Stimulated activated CD8-positive, alpha-beta memory T cell treated with anti-CD3 and anti-CD28 coated beads, Interleukin-4, amount 100 ng/mL, for 4 hours (primary cell): ENCODE data around the gene ERCC8.
"Not testable (repeated sequence)": the region's sequence is repeated elsewhere in the genome, so short reads cannot be mapped to it uniquely, and the experiment has no call there.

ENCODE experiments used
- DNase-seq, 2 donors: peaks; one replicate each; pipeline ENCODE4 v3.0.0-alpha.2; 2020; ENCODE audit warnings: low read depth in 2 of 2, low spot score in 1 of 2

Gene ERCC8, protein sequence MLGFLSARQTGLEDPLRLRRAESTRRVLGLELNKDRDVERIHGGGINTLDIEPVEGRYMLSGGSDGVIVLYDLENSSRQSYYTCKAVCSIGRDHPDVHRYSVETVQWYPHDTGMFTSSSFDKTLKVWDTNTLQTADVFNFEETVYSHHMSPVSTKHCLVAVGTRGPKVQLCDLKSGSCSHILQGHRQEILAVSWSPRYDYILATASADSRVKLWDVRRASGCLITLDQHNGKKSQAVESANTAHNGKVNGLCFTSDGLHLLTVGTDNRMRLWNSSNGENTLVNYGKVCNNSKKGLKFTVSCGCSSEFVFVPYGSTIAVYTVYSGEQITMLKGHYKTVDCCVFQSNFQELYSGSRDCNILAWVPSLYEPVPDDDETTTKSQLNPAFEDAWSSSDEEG

GRCh38 chr5:60944904-60945812 lies at the start of gene ERCC8, which contains the start of gene NDUFAF2:
Gene ERCC8, minus strand, starts transcription at chr5:60945070. Its CDS starts 62 bp downstream, at chr5:60945008.
Gene NDUFAF2, plus strand, starts transcription at chr5:60945205. Its CDS starts 51 bp downstream, at chr5:60945256.
- peak; percentile 76 to 78 for DNase-seq

DNA sequence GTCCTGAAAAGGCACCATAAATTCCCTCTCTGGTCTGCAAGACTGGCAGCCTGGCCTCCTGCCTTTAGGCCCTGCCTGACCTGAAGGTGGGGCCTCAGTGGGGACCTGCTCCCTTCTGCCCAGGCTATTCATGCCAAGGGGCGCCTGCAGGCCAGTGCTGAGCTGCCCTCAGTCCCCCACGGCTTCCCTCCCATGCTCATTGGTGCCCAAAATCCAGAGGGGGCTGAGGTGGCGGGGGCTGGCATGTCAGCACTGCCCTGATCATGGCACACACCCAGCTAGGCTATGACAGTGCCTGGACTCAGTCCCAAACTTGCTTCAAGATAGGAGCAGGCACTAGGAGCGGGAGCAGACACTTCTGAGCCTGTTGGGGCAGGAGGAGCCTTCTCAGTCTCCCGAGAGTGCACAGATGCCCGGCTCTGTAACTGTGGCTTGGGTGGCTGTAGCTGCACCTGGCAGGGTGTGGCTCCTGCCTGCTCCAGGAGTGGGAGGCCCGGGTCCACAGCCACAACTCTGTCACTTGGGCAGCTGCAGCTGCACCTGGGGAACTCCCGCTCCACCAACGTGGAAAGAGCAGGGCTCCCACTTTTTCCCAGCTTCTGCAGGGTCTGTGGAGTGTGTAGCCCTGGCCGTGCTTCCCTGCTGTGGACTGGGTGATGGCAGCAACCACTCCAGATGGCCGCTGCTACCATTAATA lies 49.2 kb upstream of the ERCC8 start:
- DNase-seq: no peak

GRCh38 chr5:60993425-60993824 lies 48.6 kb upstream of the ERCC8 start:
- DNase-seq: no peak

DNA sequence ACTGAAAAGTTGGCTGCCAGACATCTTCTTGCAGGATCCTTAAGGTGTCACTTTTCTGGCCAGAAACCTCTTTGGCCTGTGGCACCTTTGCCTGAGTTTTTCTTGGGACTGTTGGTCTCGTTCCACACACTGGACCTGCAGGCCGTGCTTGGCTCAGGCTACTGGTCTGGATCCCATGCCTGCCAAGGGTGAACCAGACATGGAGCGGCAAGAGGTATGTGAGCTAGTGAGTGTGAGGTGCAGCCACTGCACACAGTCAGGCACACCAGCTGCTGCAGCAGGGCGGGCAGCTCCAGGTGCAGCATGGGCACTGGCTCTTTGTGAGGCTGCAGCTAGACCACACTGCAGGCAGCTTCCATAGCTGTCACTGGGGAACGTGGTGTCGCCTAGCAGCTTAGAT lies 48.0 kb upstream of the ERCC8 start:
- no peak for DNase-seq

DNA sequence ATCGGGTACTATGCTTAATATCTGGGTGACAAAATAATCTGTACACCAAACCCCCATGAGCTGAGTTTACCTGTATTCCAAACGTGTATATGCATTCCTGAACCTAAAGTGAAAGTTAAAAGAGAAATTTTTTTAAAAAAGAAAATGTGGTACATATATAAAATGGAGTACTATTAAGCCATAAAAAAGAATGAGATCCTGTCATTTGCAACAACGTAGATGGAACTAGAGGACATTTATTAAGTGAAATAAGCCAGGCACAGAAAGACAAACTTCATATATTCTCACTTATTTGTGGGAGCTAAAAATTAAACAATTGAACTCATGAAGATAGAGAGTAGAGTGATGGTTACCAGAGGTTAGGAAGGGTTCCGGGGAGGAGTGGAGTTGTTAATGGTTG lies 44.9 kb upstream of the ERCC8 start:
- DNase-seq: no peak

- not testable (repeated sequence) for DNase-seq
Measured at GRCh38 chr5:60982127-60982526, 37.3 kb upstream of the ERCC8 start.

DNA sequence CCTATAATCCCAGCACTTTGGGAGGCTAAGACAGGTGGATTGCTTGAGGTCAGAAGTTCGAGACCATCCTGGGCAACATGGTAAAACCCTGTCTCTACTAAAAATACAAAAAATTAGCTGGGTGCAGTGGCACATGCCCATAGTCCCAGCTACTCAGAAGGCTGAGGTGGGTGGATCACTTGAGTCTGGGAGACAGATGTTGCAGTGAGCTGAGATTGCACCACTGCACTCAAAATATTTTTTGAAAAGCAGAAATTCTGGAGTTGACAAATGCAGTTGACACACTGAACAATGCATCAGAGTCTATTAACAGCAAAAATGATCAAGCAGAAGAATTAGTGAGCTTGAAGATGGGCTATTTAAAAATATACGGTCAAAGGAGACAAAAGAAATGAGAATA lies 35.6 kb upstream of the ERCC8 start:
- no peak for DNase-seq

DNA sequence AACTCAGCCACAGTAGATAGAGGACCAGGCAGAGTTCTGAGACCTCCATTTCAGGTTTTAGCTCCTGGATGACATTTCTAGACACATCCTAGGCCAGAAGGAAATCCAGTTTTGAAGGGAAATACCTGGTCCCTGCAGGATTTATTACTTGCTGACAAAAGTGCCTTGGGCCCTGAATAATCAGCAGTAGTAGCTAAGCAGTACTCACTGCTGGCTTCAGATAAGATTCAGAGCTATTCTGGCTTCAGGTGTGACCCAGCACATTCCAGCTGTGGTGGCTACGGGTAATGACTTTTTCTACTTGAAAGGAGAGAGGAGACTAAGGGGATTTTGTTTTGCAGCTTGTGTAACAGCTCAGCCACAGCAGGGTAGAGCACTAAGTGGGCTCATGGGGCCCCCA lies 34.1 kb upstream of the ERCC8 start:
- no peak for DNase-seq

DNA sequence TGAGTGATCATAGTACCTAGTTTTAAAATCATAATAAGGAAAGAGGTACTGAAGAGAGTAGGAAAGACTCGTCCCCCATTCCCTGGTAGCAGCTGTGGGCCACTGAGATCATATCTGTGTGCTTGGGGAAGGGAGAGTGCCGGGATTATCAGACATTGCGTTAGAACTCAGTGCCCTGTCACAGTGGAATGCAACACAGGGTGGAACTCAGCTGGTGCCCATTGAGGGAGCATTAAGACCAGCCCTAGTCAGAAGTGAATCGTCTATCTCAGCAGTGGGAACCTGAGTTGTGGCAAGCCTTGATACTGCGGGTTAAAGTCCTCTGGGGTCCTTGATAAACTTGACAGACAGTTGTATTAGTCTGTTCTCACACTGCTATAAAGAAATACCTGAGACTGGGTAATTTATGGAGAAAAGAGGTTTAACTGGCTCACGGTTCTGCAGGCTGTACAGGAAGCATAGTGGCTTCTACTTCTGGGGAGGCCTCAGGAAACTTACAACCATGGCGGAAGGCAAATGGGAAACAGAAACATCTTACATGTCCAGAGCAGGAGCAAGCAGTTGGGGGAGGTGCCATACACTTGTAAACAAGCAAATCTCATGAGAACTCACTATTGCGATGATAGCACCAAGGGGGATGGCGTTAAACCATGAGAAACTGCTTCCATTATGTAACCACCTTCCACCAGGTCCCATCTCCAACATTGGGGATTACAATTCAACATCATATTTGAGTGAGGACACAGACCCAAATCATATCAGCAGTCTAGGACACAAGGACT lies 33.3 kb upstream of the ERCC8 start:
- DNase-seq: no peak

- peak in 1 of 2 donors; percentile 14 for DNase-seq
Measured at GRCh38 chr5:60972231-60972630, 27.4 kb upstream of the ERCC8 start.

DNA sequence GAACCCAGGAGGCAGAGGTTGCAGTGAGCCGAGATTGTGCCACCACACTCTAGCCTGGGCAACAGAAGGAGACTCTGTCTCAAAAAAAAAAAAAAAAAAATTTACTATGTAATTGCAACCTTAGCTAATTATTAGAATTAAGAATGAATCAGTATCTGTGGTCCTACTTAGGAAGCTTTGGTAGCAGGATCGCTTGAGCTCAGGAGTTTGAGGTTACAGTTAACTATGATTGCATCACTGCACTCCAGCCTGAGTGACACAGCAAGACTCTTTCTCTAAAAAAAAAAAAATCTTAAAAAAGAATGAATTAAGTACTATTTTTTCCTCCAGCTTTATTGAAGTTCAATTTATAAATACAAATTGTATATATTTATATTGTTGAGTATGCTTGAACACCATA lies 16.8 kb upstream of the ERCC8 start:
- DNase-seq: no peak

DNA sequence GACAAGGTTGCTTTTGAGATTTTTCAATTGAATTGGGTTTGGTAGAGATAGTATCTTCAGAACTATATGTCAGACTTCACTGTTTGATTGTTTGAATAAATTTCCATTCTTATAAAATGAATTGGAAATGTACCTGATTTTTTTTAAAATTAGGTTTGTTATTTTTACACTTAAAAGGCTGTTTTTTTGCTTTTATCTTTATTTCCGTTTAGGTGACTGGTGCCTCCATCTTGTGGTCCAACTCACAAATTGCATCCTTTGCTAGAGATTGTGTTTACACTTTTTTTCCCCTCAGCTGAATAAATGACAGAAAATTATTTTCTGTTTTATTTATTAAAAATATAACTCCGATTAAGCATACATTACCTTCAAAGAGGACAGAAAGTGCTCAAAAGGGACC lies 15.7 kb upstream of the ERCC8 start:
- no peak for DNase-seq

DNA sequence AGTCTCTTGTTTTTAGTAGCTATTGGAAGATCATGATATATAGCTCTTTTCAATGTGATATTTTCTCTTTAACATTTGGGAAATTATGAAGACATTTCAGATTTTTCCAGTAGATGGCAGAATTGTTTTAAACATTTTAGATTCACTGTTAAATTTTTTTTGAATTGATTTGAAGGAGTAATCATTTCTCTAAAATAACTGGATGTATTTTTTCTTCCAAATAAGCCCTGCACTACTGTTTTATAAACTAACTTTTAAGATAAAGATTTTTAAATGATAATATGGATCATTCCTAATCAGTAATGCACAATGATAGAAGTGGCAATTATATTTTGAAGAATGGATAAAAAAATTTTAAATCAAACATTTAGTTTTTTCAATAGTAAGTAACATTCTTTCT lies 14.3 kb upstream of the ERCC8 start:
- no peak for DNase-seq

DNA sequence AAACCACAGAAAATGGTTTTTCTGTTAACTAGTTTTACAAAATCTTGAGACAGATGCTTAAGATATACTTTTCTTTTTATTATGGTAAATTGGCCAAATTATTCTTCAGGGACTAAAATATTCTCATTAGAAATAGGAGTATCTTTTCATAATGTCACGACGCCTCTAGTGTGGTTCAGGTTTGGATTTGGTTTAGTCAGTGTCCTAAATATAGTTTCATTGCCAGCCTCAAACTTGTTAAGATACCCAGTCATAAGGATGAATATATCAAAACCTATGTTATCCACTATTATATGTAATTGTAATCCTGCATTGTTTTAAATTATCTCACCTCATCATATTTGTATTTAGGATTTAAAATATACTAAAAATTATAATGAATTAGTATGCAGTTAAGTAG lies 13.8 kb upstream of the ERCC8 start:
- no peak for DNase-seq

GRCh38 chr5:60958088-60958487 lies 13.2 kb upstream of the ERCC8 start:
- DNase-seq: no peak

GRCh38 chr5:60955239-60955638 lies 10.4 kb upstream of the ERCC8 start:
- no peak for DNase-seq

GRCh38 chr5:60948738-60949137 lies 3.9 kb upstream of the ERCC8 start:
- no peak for DNase-seq

GRCh38 chr5:60945813-60946187 lies 930 bp upstream of the ERCC8 start:
- DNase-seq: no peak

- DNase-seq: no peak
Measured at GRCh38 chr5:60943624-60944023, 1.2 kb downstream of the ERCC8 start.

DNA sequence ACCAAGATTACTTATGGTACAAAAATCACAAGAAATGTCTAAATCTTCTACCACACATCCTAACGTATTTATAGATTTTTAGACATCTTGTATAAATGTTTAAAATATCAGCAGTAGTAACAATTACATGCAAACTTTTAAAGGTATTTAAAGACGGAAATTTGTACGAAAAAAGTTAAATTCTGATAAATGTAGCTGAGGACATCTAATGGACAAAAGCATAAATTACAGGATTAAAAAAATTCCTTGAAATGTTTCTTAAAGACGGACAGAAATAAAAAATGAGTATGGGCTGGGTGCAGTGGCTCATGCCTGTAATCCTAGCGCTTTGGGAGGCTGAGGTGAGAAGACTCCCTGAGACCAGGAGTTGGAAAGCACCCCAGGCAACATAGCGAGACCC lies 15.8 kb downstream of the ERCC8 start:
- no peak for DNase-seq

- no peak for DNase-seq
Measured at GRCh38 chr5:60927450-60927849, 17.4 kb downstream of the ERCC8 start.
